NOMO-1 (cell line): Measurements from ENCODE around the gene HPX.
"Not testable (repeated sequence)": the region's sequence is repeated elsewhere in the genome, so short reads cannot be mapped to it uniquely, and the experiment has no call there.

Experiments used
- DNase-seq, 2 experiments: peaks; one replicate each; lab custom pipeline; 2025; ENCODE audit not compliant: unreplicated experiment in 2 of 2; lab: John Stamatoyannopoulos, UW

Gene HPX

DNA sequence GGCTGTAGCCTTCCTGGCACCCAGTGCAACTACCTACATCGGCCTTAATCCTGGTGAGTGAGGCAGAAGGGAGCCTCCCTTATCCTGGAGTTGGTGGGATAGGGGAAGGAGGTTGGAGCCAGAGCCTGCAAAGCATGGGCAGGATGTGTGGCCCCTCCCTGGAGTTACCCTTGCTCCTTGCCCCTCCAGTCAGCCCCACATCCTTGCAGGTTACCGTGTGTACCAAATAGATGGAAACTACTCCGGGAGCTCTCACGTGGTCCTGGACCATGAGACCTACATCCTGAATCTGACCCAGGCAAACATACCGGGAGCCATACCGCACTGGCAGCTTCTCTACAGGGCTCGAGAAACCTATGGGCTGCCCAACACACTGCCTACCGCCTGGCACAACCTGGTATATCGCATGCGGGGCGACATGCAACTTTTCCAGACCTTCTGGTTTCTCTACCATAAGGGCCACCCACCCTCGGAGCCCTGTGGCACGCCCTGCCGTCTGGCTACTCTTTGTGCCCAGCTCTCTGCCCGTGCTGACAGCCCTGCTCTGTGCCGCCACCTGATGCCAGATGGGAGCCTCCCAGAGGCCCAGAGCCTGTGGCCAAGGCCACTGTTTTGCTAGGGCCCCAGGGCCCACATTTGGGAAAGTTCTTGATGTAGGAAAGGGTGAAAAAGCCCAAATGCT lies 46.7 kb downstream of the HPX start:
- no peak for DNase-seq

DNA sequence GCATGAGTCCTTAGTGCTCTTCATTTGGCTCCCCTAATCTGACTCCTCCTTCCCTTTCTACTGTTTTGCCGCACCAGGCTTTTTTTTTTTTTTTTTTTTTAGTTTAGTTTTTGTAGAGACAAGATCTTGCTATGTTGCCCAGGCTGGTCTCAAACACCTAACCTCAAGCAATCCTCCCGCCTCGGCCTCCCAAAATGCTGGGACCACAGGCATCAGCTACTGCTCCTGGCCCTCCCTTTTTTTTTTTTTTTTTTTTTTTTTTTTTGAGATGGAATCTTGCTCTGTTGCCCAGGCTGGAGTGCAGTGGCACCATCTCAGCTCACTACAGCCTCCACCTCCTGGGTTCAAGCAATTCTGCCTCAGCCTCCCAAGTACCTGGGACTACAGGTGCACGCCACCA lies 48.5 kb downstream of the HPX start:
- DNase-seq, result not testable (repeated sequence)

DNA sequence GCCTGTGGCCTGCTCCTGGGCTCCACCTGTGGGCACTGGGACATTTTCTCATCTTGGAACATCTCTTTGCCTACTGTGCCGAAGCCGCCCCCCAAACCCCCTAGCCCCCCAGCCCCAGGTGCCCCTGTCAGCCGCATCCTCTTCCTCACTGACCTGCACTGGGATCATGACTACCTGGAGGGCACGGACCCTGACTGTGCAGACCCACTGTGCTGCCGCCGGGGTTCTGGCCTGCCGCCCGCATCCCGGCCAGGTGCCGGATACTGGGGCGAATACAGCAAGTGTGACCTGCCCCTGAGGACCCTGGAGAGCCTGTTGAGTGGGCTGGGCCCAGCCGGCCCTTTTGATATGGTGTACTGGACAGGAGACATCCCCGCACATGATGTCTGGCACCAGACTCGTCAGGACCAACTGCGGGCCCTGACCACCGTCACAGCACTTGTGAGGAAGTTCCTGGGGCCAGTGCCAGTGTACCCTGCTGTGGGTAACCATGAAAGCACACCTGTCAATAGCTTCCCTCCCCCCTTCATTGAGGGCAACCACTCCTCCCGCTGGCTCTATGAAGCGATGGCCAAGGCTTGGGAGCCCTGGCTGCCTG lies 49.2 kb downstream of the HPX start:
- DNase-seq, result no peak

DNA sequence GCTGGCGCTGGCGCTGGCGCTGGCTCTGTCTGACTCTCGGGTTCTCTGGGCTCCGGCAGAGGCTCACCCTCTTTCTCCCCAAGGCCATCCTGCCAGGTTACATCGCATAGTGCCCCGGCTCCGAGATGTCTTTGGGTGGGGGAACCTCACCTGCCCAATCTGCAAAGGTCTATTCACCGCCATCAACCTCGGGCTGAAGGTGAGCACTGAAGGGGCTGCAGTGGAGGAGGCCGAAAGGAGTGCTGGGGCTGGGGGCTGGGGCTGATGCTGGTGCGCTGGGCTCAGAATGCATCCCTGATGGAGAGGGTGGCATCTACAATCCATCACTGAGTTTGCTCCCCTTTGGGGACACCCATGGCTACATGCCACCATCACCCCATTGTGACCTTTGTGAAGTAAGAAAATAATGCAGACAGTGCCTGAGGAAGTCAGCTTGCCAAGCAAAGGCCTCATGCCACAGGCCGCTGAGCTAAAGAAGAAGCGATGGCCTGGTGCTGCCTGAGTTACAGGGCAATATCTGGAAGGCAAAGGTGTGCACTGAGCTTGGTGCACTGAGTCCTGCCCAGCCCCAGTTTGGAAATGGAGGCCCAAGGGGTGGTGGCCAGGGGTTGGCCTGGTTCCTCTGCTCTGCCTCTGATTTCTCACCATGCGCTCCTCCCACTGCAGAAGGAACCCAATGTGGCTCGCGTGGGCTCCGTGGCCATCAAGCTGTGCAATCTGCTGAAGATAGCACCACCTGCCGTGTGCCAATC lies 49.9 kb downstream of the HPX start:
- peak; percentile 5 to 20 for DNase-seq

DNA sequence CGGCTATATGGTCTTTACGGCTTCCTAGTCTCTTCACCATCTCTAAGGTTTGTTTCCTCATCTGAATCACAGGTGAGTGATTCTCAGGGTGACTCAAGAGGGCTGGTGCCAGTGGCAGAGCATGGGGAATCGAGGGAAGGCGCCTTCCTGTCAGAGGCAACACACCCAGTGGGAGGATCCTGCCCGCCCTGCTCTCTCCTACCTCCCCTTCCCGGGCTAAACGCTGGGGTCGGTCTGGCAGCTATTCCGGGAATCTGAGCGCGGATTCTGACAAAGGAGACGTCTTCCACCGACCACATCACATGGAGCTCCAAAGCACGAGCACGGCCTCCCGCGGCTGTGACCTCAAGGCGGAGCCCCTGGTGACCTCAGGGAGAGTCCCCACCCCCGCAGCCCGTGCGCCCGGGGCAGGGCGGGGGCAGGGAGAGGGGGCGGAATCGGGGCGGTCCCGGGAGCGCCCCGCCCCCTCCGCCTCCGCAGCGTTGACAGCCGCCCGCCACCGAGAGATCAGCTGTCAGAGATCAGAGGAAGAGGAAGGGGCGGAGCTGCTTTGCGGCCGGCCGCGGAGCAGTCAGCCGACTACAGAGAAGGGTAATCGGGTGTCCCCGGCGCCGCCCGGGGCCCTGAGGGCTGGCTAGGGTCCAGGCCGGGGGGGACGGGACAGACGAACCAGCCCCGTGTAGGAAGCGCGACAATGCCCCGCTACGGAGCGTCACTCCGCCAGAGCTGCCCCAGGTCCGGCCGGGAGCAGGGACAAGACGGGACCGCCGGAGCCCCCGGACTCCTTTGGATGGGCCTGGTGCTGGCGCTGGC lies 50.7 kb downstream of the HPX start, which contains the start of gene SMPD1:
SMPD1 (plus strand) TSS at position 570 of the 813 bp plus-strand sequence; CDS start at position 695, 125 bp downstream.
- DNase-seq, result peak; percentile 92 to 96

DNA sequence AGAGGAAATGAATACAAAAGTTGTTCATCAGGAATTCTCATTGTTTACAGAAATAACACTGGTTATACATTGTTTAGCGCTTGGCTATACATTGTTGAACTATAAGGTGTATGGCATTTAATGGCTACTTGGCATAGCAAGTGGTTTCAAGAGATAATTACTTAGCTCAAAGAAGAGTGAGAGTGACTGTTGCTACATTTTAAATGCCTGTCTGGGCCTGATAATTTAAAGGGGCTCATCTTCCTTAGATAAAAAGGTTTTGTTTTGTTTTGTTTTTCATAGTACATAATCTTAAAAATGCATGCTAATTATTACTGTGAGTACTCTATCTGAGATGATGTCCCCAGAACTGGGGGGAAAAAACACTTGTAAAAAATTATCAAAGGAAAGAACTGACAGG lies 52.0 kb downstream of the HPX start:
- DNase-seq, result no peak

DNA sequence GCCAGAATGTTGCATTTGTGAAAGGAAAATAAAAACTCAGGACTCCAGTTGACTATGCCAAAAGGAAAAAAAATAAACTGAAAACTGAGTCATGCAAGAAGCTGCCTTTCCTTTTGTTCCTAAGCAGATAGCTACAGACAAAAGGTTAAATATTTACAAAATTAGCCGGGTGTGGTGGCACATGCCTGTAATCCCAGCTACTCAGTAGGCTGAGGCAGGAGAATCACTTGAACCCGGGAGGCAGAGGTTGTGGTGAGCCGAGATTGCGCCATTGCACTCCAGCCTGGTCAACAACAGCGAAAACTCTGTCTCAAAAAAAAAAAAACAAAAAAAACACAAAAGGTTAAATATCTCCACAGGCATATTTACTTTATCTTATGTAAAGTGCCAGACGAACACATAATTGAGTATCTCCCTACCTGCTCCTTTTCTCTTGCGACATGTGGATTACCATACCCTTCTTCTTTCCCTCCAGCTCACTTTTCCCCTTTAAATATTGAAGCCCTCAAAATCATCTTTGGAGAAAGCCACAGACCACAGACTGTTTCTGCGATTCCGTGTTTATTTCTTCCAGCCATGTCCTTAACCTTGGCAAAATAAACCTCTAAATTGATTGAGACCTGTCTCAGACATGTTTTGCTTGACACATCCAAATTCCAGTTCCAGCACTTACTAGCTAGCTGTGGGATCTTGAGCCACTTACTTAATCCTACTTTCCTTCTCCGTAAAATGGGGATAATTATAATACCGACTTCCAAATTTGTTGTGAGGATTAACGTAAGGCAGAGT lies 52.8 kb downstream of the HPX start:
- no peak for DNase-seq

DNA sequence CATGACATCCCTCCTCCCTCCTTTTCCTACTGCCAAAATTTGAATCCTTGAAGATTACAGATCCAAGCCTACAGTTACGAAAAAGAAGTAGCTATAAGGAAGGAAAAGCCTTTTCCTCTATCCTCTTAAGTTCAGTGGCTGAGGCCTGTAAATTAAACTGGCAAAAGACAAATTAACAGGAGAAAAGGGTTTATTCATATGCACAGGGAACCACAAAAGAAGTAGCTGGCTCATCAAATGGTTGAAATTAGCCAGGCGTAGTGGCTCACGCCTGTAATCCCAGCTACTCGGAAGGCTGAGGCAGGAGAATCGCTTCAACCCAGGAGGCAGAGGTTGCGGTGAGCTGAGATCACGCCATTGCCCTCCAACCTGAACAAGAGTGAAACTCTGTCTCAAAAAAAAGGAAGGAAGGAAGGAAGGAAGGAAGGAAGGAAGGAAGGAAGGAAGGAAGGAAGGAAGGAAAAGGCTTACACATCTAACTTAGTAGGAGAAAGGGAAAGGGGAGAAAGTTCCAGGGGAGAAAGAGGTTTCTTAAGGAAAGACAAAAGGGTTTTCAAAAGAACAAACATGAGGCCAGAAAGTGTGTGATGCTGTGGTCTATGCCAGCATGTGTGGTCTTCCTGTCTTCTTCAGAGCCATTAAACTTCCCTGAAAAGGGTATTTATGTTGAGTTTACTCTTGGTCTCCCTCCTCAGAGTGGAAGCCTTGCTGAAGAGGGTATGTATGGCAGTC lies 55.6 kb downstream of the HPX start:
- no peak for DNase-seq
